PC-9 (cell line): ENCODE measurements around the gene GAB2. TPM values are rescaled to one million over a fixed set of nuclear protein-coding genes. Genes with fewer than 3 reads are reported as not detected.

Source experiments
- BruUV-seq: library from RNA; stranded (reverse); fragments of 400-500 nt; replicated peaks from 2 replicates; lab custom pipeline; 2021; lab: Mats Ljungman, UMichigan
- CTCF ChIA-PET: fragments of 300-600 bp; sonication (Branson Sonifier 250); formaldehyde crosslinking; loops from one replicate; lab custom pipeline; 2022; ENCODE audit warnings: antibody characterized with exemption; lab: Charles Lee
- POLR2A ChIA-PET: fragments of 300-600 bp; sonication (Branson Sonifier 250); formaldehyde crosslinking; loops from one replicate; lab custom pipeline; 2022; ENCODE audit warnings: antibody characterized with exemption; ENCODE audit not compliant: unreplicated experiment; lab: Charles Lee
- DNase-seq, 2 experiments: peaks; one replicate each; pipeline versions ENCODE4 v3.0.0 to v3.0.0-alpha.2; 2015 to 2022; ENCODE audit warnings: mixed read lengths in 1 of 2
- H2AFZ ChIP-seq: fragments of 200-600 bp; sonication (generic); 2 replicates; pipeline ENCODE4 v1.8.1; 2017; ENCODE audit warnings: antibody characterized with exemption
- H3F3A ChIP-seq: fragments of 200-600 bp; sonication (generic); 2 replicates; pipeline ENCODE4 v1.8.1; 2017; ENCODE audit warnings: antibody characterized with exemption, mild to moderate bottlenecking, low read depth; ENCODE audit not compliant: insufficient read depth
- H3K27ac ChIP-seq: fragments of 200-600 bp; sonication (generic); 2 replicates; pipeline ENCODE4 v1.6.1; 2016; ENCODE audit warnings: mixed run types
- H3K27me3 ChIP-seq: fragments of 200-600 bp; sonication (generic); 2 replicates; pipeline ENCODE4 v1.6.1; 2016; ENCODE audit warnings: low read depth, mixed run types; ENCODE audit not compliant: insufficient read depth
- H3K36me3 ChIP-seq: fragments of 200-600 bp; sonication (generic); 2 replicates; pipeline ENCODE4 v1.6.1; 2016; ENCODE audit warnings: low read depth, mixed run types
- H3K4me1 ChIP-seq: fragments of 200-600 bp; sonication (generic); replicated peaks from 2 replicates; pipeline ENCODE4 v1.6.1; 2016; ENCODE audit warnings: mixed run types; ENCODE audit not compliant: insufficient read depth
- H3K4me2 ChIP-seq: fragments of 200-600 bp; sonication (generic); 2 replicates; pipeline ENCODE4 v1.6.1; 2017; ENCODE audit warnings: mixed run types
- H3K4me3 ChIP-seq: fragments of 200-600 bp; sonication (generic); 2 replicates; pipeline ENCODE4 v1.6.1; 2016; ENCODE audit warnings: mixed run types
- H3K79me2 ChIP-seq: fragments of 200-600 bp; sonication (generic); 2 replicates; pipeline ENCODE4 v1.6.1; 2017; ENCODE audit warnings: low read depth, mixed run types
- H3K9me2 ChIP-seq: fragments of 200-600 bp; sonication (generic); 2 replicates; pipeline ENCODE4 v1.8.1; 2017; ENCODE audit warnings: mild to moderate bottlenecking; ENCODE audit not compliant: insufficient read depth
- H3K9me3 ChIP-seq: fragments of 200-600 bp; sonication (generic); 2 replicates; pipeline ENCODE4 v1.8.1; 2016; ENCODE audit warnings: low read depth; ENCODE audit not compliant: insufficient read depth
- H4K20me1 ChIP-seq: fragments of 200-600 bp; sonication (generic); 2 replicates; pipeline ENCODE4 v1.8.1; 2017; ENCODE audit not compliant: insufficient read depth
- EZH2 ChIP-seq: fragments of 200-600 bp; sonication (generic); IDR thresholded peaks from 2 replicates; pipeline ENCODE4 v1.8.0; 2017; ENCODE audit warnings: antibody characterized with exemption, low read depth
- intact Hi-C: fragments of 100-400 bp; cut with micrococcal nuclease; formaldehyde crosslinking; loops from one replicate; pipeline ENCODE4 v1.10.0; 2022; ENCODE audit not compliant: unreplicated experiment
- total RNA-seq: library from RNA; stranded (reverse); gene quantifications from 2 replicates; pipeline ENCODE4 v1.2.3, GENCODE V29; 2021
- TF ChIP-seq, protein P1 (sequence below): fragments of 200-600 bp; sonication (generic); conservative IDR thresholded peaks from 2 replicates; pipeline ENCODE4 v1.6.1; 2017; ENCODE audit warnings: mixed run types, antibody characterized with exemption, mild to moderate bottlenecking, moderate library complexity

GAB2 gene
- total RNA-seq, 1 experiment from 2014 or later: 17.5 TPM

DNA sequence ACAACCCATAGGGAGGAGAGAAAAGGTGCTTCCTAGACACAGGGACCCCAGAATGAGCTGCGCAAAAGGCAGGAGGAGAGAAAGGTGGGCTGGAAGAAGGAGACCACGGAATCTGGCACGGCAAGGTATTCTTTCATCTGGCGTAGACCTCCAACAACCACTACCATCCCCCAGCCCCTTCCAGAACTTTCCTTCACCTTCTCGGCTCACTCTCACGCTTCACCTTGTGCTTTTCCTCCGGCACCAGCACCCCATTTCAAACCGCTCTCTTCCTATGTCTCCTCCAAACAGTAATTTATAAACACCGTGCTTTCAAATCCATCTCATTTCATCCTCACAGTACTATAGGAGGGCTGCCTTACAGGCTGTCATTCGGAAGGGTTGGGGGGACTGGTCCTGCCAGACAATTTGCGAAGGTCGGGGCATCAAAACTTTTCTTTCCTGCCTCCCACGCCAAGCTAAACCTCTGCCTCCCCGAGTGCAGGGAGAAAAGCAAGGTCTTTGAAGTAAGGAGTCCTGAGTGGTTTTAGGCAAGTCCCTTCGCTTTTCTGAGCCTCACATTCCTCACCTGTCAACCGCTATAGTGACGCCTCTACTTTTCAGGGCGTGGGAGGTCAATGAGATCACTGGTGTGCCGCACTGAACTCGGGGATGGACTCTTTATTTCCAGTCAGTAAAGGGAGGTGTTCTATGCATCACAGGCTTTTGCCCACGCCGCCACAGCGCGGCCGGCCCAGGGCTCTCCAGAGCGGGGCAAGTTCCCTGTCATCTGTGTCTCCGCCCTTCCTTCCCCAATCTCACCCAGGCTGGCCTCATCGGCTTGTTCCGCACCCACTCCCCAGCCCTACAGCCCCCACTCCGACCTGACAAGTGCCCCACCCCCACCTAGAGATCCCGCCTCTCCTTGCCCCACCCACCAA lies 230.0 kb downstream of the GAB2 start:
- H3K9me2 ChIP-seq: no peaks in the 10 kb centered on the region
- H3K4me3 ChIP-seq: peak overlapping the region; percentile 80
- no peaks in the 10 kb centered on the region for H4K20me1 ChIP-seq
- DNase-seq: peak in 1 of 2 experiments; percentile 68
- peaks cover 44% of the 10 kb centered on the region for H3K79me2 ChIP-seq
- 0 out of 2 replicates have a peak, but pooled peaks cover 5% of the 10 kb centered on the region for H3K36me3 ChIP-seq
- H3K9me3 ChIP-seq: no peaks in the 10 kb centered on the region
- peak overlapping the region; percentile 87 for H2AFZ ChIP-seq
- H3K4me2 ChIP-seq: peak overlapping the region; percentile 82
- POLR2A ChIA-PET: interaction anchor here (0.5 to 0.6 kb wide), 2 partner anchors 50 to 230 kb away, joined by 3 to 4 read pairs; partner anchors contain the start of gene GAB2
- TSS peak; percentile 43 for BruUV-seq
- intact Hi-C loops: loop anchor here (1.0 to 5.0 kb wide), 3 partner anchors 48 to 365 kb away; partner anchors contain the start of genes AAMDC, ALG8 and RSF1
- TF ChIP-seq, protein P1, sequence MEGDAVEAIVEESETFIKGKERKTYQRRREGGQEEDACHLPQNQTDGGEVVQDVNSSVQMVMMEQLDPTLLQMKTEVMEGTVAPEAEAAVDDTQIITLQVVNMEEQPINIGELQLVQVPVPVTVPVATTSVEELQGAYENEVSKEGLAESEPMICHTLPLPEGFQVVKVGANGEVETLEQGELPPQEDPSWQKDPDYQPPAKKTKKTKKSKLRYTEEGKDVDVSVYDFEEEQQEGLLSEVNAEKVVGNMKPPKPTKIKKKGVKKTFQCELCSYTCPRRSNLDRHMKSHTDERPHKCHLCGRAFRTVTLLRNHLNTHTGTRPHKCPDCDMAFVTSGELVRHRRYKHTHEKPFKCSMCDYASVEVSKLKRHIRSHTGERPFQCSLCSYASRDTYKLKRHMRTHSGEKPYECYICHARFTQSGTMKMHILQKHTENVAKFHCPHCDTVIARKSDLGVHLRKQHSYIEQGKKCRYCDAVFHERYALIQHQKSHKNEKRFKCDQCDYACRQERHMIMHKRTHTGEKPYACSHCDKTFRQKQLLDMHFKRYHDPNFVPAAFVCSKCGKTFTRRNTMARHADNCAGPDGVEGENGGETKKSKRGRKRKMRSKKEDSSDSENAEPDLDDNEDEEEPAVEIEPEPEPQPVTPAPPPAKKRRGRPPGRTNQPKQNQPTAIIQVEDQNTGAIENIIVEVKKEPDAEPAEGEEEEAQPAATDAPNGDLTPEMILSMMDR: no peak
- no peak for TF ChIP-seq EZH2
- CTCF ChIA-PET: interaction anchor here (1.1 kb wide), 1 partner anchor 231 kb away, joined by 3 read pairs; no protein-coding TSS in a partner anchor
- peaks cover 17% of the 10 kb centered on the region for H3F3A ChIP-seq
- H3K27ac ChIP-seq: no peak overlapping the region
- no peaks in the 10 kb centered on the region for H3K27me3 ChIP-seq
- peaks cover 43% of the 10 kb centered on the region for H3K4me1 ChIP-seq

DNA sequence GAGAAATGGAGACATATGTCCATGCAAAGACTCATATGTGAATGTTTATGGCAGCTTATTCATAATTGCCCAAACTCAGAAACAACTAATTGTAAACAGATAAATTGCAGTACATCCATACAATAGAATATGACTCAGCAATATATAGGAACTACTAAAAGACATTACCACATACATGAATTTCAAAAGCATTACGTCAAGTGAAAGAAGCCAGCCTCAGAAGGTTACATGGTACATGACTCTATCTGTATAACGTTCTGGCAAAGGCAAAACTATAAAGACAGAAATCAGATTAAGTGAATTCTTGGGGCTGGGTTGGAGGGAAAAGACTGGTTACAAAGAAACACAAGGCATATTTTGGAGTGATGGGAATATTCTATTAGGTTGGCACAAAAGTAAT lies 236.4 kb downstream of the GAB2 start:
- Histone ChIP-seq H2AFZ (no peak overlapping the region), H3K4me1 (peaks cover 25% of the 10 kb centered on the region), H3K27ac (0 out of 2 replicates have a peak overlapping the region, but pooled peaks have one; percentile 3), H3K4me3 (no peak overlapping the region), H3K27me3 (no peaks in the 10 kb centered on the region), H3K9me2 (no peaks in the 10 kb centered on the region), H3F3A (peaks cover 16% of the 10 kb centered on the region), H4K20me1 (no peaks in the 10 kb centered on the region), H3K36me3 (peaks cover 16% of the 10 kb centered on the region; the same call in 1 of the 2 replicates), H3K79me2 (0 out of 2 replicates have a peak, but pooled peaks cover 11% of the 10 kb centered on the region), H3K4me2 (no peak overlapping the region), H3K9me3 (no peaks in the 10 kb centered on the region)
- no TSS peak for BruUV-seq
- TF ChIP-seq, protein P1: no peak
- no peak for TF ChIP-seq EZH2
- ChIA-PET CTCF (no interaction called here), POLR2A (no interaction called here)
- no peak for DNase-seq
- intact Hi-C loops: no loop called here

DNA sequence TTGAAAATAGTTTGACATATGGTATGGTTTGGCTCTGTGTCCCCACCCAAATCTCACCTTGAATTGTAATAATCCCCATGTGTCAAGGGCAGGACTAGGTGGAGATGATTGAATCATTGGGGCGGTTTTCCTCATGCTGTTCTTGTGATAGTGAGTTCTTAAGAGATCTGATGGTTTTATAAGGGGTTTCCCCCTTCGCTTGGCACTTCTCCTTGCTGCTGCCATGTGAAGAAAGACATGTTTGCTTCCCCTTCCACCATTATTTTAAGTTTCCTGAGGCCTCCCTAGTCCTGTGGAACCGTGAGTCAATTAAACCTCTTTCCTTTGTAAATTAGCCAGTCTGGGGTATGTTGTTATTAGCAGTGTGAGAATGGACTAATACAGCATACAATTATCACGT lies 236.9 kb downstream of the GAB2 start:
- intact Hi-C loops: no loop called here
- Histone ChIP-seq H3K27me3 (no peaks in the 10 kb centered on the region), H3K9me2 (no peaks in the 10 kb centered on the region), H3F3A (peaks cover 13% of the 10 kb centered on the region; the same call in 1 of the 2 replicates), H3K4me2 (no peak overlapping the region), H3K27ac (no peak overlapping the region), H2AFZ (no peak overlapping the region), H3K36me3 (peaks cover 16% of the 10 kb centered on the region; the same call in 1 of the 2 replicates), H3K4me3 (no peak overlapping the region), H3K79me2 (0 out of 2 replicates have a peak, but pooled peaks cover 11% of the 10 kb centered on the region), H3K4me1 (peaks cover 21% of the 10 kb centered on the region), H3K9me3 (no peaks in the 10 kb centered on the region), H4K20me1 (no peaks in the 10 kb centered on the region)
- no peak for TF ChIP-seq EZH2
- TF ChIP-seq, protein P1: no peak
- BruUV-seq: no TSS peak
- DNase-seq: no peak
- ChIA-PET CTCF (no interaction called here), POLR2A (no interaction called here)
